ENCODE data around the gene UQCRC2.

GRCh38 chr16:21991621-21992020, 38.5 kb downstream of the UQCRC2 start:
- TF ChIP-seq EP300 (IDR thresholded peaks at IDR 0.05; ENCODE audit: low read depth) (no peak), CTCF (IDR thresholded peaks at IDR 0.05) (no peak)

All from transverse colon (tissue), 3 donors.